ENCODE results near the gene CCDC186.

Gene CCDC186

DNA sequence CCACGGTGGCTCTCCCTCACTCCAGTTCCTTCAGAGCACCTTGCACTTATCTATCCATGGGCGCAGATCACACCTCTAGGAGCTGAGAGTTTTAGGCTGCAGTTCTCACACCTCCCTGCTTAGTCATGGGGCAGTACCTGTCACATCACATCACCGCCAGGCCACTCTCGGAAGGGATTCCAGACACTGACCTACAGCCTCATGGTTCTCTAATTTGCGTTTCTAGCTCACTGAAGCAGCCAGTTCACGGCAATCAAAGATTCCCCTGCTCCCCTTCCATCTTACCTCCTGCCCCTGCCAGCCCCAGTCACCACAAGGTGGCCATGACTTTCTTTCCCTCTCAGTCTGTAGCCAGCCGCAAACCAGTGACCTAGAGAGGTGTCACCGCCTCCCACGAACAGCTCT lies 96.2 kb downstream of the CCDC186 start:
- DNase-seq (ENCODE audit: low read depth), result peak; percentile 62
- TF ChIP-seq, protein P1, sequence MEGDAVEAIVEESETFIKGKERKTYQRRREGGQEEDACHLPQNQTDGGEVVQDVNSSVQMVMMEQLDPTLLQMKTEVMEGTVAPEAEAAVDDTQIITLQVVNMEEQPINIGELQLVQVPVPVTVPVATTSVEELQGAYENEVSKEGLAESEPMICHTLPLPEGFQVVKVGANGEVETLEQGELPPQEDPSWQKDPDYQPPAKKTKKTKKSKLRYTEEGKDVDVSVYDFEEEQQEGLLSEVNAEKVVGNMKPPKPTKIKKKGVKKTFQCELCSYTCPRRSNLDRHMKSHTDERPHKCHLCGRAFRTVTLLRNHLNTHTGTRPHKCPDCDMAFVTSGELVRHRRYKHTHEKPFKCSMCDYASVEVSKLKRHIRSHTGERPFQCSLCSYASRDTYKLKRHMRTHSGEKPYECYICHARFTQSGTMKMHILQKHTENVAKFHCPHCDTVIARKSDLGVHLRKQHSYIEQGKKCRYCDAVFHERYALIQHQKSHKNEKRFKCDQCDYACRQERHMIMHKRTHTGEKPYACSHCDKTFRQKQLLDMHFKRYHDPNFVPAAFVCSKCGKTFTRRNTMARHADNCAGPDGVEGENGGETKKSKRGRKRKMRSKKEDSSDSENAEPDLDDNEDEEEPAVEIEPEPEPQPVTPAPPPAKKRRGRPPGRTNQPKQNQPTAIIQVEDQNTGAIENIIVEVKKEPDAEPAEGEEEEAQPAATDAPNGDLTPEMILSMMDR (IDR thresholded peaks at IDR 0.05; ENCODE audit: insufficient read depth, low read depth, low read length, missing control alignments), result peak; percentile 22
- H3K4me3 ChIP-seq (ENCODE audit: low read depth, low read length), result no peak overlapping the region

DNA sequence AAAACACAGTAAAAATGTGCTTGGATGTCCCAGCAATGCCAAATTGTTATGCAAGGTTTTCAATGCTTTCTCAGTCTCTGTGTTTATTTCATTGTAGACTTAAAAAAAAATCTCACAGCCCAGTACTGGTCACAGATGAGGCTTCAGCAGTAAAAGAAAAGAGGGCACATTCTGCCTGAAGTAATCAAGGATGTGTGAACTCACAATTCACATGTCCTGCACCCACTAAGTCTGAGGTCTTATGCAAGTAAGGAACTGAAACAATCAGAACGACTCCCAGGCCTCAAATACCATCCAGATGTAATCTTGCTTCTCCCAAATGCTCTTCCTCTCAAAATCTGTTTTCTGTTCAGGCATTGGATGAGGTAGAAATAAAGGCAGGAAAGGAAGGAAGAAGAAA lies 96.7 kb downstream of the CCDC186 start:
- TF ChIP-seq, protein P1 (IDR thresholded peaks at IDR 0.05; ENCODE audit: insufficient read depth, low read depth, low read length, missing control alignments), result no peak
- DNase-seq (ENCODE audit: low read depth), result peak; percentile 39
- H3K4me3 ChIP-seq (ENCODE audit: low read depth, low read length), result no peak overlapping the region

DNA sequence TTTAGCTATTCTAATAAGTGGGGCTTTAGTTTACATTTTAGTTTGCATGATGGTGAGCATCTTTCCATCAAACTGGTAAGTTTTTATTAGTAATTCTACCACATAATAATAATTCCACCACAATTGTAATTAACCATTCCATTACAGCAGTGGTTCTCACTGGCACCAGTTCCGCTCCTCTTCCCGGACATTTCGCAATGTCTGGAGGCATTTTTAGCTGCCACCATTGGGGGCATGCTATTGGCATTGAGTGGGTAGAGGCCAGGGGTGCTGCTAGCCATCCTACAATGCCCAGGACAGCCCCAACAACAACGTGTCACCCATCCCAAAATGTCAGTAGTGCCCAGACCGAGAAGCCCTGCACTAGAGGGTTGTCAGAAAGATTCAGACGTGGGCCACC lies 98.9 kb downstream of the CCDC186 start:
- no peak for DNase-seq (ENCODE audit: low read depth)
- TF ChIP-seq, protein P1 (IDR thresholded peaks at IDR 0.05; ENCODE audit: insufficient read depth, low read depth, low read length, missing control alignments), result no peak
- H3K4me3 ChIP-seq (ENCODE audit: low read depth, low read length), result no peak overlapping the region

DNA sequence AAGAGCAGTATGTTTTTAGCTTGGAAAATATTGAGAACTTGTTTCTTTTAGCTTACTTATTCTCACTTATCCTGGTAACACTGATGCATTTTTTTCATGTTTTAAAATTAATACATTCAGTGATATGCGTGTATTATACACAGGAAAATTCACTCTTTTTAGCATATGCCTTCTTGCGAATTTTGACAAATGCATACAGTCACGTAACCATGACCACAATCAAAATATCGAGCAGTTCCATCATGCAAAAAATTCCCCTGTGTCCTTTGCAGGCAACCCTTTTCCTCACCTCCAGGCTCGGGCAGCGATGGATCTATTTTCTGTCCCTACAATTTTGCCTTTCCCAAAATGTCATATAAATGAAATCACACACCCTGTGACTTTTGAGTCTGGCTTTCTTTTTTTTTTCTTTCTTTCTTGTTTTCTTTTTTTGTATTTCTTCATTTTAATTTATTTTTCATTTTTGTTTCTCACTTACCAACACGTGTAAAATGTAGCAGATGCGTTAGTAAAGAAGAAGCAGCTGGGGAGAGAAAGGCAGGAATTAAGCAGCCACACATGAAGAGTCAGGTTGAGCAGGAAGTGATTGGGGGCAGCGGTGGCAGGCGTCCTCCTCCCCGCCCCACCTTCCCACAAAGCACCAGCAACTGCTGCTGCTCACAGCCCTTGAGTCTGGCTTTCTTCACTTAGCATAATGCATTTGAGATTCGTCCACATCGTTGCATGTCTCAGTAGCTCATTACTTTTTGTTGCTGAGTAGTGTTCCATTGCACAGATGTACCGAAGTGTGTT lies 100.4 kb downstream of the CCDC186 start:
- no peak overlapping the region for H3K4me3 ChIP-seq (ENCODE audit: low read depth, low read length)
- peak; percentile 74 for DNase-seq (ENCODE audit: low read depth)
- TF ChIP-seq, protein P1 (IDR thresholded peaks at IDR 0.05; ENCODE audit: insufficient read depth, low read depth, low read length, missing control alignments), result no peak

DNA sequence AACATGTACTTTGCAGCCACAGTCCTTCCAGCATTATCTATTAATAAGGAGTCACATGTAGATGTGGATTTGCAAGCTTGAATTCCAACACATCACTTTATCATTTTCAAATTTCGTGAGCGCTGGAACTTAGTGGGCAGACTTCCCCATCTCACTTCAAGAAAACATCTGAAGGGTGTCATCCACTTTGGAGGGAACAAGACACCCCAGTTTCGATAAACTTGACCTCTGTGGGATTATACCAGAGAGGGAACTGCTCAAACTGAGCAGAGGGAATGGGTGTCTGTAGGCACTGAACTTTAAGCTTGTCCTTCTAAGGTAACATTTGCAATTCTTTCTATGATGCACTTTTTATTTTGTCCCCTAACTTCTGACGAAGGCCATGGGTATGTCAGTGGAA lies 102.8 kb downstream of the CCDC186 start:
- DNase-seq (ENCODE audit: low read depth), result no peak

More for the DNA sequence above, 102.8 kb downstream of the CCDC186 start:
- TF ChIP-seq, protein P1 (IDR thresholded peaks at IDR 0.05; ENCODE audit: insufficient read depth, low read depth, low read length, missing control alignments), result no peak
- no peak overlapping the region for H3K4me3 ChIP-seq (ENCODE audit: low read depth, low read length)

Measured in GM12865 (cell line).